Thymus (tissue), 11 donors: Measurements from ENCODE around the gene EYS. TPM values are rescaled to one million over a fixed set of nuclear protein-coding genes. Genes with fewer than 3 reads are reported as not detected.
"Not testable (repeated sequence)": the region's sequence is repeated elsewhere in the genome, so short reads cannot be mapped to it uniquely, and the experiment has no call there.

ENCODE experiments used
- DNase-seq, 9 donors: peaks; one replicate each; pipeline ENCODE4 v3.0.0-alpha.2; 2013; ENCODE audit warnings: low spot score in 9 of 9, low read depth in 6 of 9, missing footprints in 1 of 9
- H3K27ac ChIP-seq, 2 donors: one replicate each; pipeline ENCODE4 v1.5.1; 2013; ENCODE audit warnings: control low read depth in 1 of 2, low read depth in 1 of 2, low read length in 1 of 2, mild to moderate bottlenecking in 1 of 2, moderate library complexity in 1 of 2
- H3K27me3 ChIP-seq, 2 donors: one replicate each; pipeline ENCODE4 v1.5.1; 2013; ENCODE audit warnings: low read length in 1 of 2; ENCODE audit not compliant: control insufficient read depth in 2 of 2, insufficient read depth in 1 of 2
- H3K36me3 ChIP-seq, 2 donors: one replicate each; pipeline ENCODE4 v1.5.1; 2013; ENCODE audit warnings: low read length in 1 of 2, mild to moderate bottlenecking in 1 of 2, moderate library complexity in 1 of 2; ENCODE audit not compliant: control insufficient read depth in 2 of 2, insufficient read depth in 2 of 2
- H3K4me1 ChIP-seq, 2 donors: one replicate each; pipeline ENCODE4 v1.5.1; 2013; ENCODE audit warnings: low read length in 2 of 2; ENCODE audit not compliant: control insufficient read depth in 2 of 2, insufficient read depth in 2 of 2
- H3K4me3 ChIP-seq, 2 donors: one replicate each; pipeline ENCODE4 v1.5.1; 2013; ENCODE audit warnings: low read length in 2 of 2, control low read depth in 1 of 2, mild to moderate bottlenecking in 1 of 2
- H3K9me3 ChIP-seq, 2 donors: one replicate each; pipeline ENCODE4 v1.5.1; 2013; ENCODE audit warnings: low read length in 1 of 2, mild to moderate bottlenecking in 1 of 2; ENCODE audit not compliant: control insufficient read depth in 2 of 2, insufficient read depth in 1 of 2
- WGBS: extraction: QIAGEN DNeasy Blood & Tissue Kit; methylation state at CpG from one replicate; pipeline ENCODE4 v1.1.7; 2013; 5-methylcytosine and 5-hydroxymethylcytosine counted together
- polyA plus RNA-seq: library from polyadenylated mRNA; stranded (reverse); fragments of 200-250 nt; gene quantifications from one replicate; pipeline ENCODE4 v1.2.3, GENCODE V29; 2013
- total RNA-seq: library from RNA; stranded (reverse); fragments of 120-200 nt; gene quantifications from one replicate; pipeline ENCODE4 v1.2.4, GENCODE V29; 2013
- donor health status: healthy.

Gene EYS
- total and polyA plus RNA-seq, 2 donors: 0.05 to 0.28 TPM

DNA sequence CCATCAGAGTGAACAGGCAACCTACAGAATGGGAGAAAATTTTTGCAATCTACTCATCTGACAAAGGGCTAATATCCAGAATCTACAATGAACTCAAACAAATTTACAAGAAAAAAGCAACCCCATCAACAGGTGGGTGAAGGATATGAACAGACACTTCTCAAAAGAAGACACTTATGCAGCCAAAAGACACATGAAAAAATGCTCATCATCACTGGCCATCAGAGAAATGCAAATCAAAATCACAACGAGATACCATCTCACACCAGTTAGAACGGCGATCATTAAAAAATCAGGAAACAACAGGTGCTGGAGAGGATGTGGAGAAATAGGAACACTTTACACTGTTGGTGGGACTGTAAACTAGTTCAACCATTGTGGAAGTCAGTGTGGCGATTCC, 1773.1 kb downstream of the EYS start:
- H3K27me3 ChIP-seq, H3K4me1 ChIP-seq, H3K36me3 ChIP-seq, H3K9me3 ChIP-seq, H3K27ac ChIP-seq, DNase-seq, H3K4me3 ChIP-seq: not testable (repeated sequence)
- 74% methylated on average over 3 of the region's 4 CpGs for WGBS

DNA sequence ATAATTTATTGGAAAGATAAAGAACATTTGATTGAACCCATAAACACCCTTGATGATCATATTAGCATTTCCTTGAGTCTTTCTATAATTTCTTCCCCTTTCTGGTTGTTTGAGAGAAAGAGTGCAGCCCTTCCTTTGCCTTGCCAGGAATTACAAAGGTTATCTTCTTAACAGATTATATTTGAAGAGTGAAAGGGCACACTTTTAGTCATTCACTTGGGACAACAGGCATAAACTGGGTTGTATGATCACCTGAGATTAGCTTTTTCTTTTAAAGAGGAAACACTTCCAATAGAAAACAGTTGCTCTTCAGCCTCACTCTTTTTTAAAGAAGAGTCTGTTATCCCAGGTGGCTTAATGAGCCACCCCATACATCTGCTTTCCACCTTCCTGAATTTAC, 1776.2 kb downstream of the EYS start:
- Histone ChIP-seq H3K9me3 (no peaks in the 10 kb centered on the region), H3K27me3 (no peaks in the 10 kb centered on the region), H3K4me1 (no peaks in the 10 kb centered on the region), H3K4me3 (no peak overlapping the region), H3K27ac (no peak overlapping the region), H3K36me3 (no peaks in the 10 kb centered on the region)
- DNase-seq: no peak

DNA sequence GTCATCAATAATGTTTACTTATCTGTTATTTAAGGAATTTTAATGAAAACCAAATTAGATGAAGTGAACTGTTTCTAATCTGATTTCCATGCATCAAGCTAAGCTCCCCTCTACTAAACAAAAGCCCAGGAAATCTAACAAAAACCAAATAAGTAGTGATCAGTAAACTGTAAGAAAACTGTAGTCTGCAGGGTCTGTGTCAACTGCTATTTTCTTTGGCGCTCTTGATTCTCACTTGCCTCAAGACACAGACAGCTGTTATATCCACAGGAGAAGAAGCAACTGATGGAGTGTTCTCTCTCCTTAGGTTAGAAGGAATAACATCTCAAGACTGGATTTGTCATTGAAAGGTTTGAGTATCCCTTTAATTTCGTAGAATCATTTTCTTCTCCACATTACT, 1777.9 kb downstream of the EYS start:
- Histone ChIP-seq H3K27ac (no peak overlapping the region), H3K27me3 (no peaks in the 10 kb centered on the region), H3K4me1 (no peaks in the 10 kb centered on the region), H3K36me3 (no peaks in the 10 kb centered on the region), H3K9me3 (no peaks in the 10 kb centered on the region), H3K4me3 (no peak overlapping the region)
- no peak for DNase-seq
- WGBS: 99% methylated on average over 2 of the region's 2 CpGs

DNA sequence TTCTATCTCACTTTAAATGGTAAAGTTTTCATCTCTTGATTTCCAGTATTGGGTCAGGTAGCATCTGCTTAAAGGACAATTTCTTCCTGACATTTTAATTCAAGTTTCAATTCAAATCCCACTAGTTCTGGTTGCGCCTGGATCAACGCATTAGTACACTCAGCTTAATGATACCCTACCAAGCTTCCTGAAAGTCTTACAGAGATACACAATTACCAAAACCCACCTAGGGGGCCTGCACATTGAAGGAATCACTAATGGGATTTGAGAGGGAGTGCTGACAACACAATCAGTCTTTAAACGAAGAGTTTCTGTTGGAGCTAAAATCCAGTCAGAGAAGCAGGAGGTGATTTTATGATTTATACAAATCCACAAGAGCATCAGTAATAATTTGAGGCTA, 1778.4 kb downstream of the EYS start:
- Histone ChIP-seq H3K27ac (no peak overlapping the region), H3K27me3 (no peaks in the 10 kb centered on the region), H3K36me3 (no peaks in the 10 kb centered on the region), H3K4me3 (no peak overlapping the region), H3K4me1 (no peaks in the 10 kb centered on the region), H3K9me3 (no peaks in the 10 kb centered on the region)
- no peak for DNase-seq
- 98% methylated on average over 3 of the region's 3 CpGs for WGBS

DNA sequence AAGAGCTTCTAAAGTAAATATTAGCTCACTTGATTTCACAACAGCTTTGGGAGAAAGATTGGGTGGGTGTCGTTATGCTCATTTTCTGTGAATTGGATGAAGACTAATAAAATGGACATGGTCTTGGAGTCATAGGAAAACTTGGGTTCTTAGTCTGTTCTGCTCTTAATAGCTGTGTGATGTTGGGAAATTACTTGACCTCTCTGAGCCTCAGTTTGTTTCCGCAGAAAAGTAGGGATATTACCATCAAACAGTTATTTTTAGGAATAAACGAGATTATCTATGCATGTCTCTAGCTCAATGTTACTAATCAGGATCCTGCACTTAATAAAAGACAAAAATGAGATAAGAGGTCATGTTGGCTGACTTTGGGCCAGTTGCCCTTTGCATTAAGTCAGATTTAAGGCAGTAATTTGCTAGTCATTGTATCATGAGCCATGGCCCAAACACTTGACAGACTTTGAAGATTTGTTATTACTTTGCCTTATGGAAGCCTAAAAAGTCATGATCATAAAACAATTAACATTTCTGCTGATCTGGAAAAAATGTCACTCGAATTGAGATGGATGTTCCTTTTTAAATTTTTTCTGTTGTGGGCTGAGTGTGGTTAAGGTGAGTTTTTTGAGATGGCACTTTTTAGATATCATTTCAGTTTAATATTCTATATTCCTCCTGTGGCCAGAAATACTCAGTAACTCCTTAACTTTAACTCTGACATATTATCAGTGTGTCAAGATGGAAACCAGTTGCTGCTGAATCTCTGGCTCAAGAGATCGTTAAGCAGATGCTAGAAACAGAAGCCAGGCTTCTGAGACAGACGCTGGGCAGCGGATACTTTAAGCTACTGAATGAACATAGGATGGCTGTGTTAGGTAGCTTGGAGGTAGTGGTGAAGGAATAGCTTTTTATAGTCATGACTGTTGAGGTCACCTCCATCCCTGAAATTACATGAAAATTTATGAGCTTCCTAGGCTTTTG, 1779.8 kb downstream of the EYS start:
- no peaks in the 10 kb centered on the region for H3K9me3 ChIP-seq
- H3K36me3 ChIP-seq: no peaks in the 10 kb centered on the region
- H3K27me3 ChIP-seq: no peaks in the 10 kb centered on the region
- no peak for DNase-seq
- H3K4me3 ChIP-seq: no peak overlapping the region
- H3K27ac ChIP-seq: no peak overlapping the region
- WGBS: 84% methylated on average over 7 of the region's 7 CpGs
- H3K4me1 ChIP-seq: no peaks in the 10 kb centered on the region

DNA sequence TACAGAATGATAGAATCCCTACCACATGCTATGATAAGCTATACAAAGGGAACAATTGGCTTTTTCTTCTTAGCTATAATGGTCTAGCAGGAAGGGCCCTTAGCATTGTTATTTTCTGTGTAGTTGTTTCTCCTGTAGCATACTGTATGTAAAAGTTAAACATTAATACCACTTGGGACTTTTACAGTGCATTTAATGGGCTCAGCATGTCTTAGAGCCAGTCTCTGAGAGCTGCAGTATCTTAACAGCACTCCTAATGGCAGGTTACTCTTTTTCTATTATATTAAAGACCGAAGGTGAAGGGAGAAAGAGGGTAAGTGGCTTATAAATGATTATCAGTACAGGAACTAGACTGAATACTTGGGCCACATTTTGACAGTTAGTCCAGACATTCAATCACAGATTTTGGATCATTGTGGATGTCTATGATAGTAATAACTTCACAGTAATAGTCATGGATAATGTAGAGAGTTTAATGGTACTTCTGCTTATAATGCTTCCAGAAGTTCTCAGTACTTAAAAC, 1780.7 kb downstream of the EYS start:
- Histone ChIP-seq H3K27me3 (no peaks in the 10 kb centered on the region), H3K4me1 (no peaks in the 10 kb centered on the region), H3K36me3 (no peaks in the 10 kb centered on the region), H3K9me3 (no peaks in the 10 kb centered on the region), H3K27ac (no peak overlapping the region), H3K4me3 (no peak overlapping the region)
- WGBS: 81% methylated on average over 1 of the region's 1 CpG
- DNase-seq: no peak

DNA sequence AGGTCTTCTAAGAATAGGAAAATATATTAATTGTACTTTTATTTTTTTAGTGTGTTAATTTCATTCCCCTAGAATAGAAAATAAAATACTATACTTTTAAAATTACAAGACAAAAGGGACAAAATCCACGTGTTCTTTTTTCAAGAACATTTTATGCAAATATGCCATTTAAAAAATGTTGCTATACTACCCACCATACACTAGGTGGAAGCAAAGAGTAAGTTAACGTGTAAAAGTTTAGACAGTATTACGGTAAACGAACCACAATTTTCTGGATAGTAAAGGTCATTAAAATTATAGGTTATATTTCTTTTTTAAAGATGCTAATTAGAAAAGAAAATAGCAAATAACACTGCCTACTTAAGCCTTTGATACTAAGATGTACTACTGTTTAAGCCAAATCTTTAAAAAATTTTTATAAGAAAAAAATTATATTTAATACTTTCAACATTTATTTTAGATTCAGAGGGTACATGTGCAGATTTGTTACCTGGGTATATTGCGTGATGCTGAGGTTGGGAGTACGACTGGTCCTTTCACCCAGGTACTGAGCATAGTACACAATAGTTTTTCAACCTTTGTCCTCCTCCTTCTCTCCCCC, 1783.8 kb downstream of the EYS start:
- 27% methylated on average over 6 of the region's 6 CpGs for WGBS
- peak in 6 of 9 donors; percentile 3 to 35 (median 12) for DNase-seq
- no peak overlapping the region for H3K27ac ChIP-seq
- H3K27me3 ChIP-seq: no peaks in the 10 kb centered on the region
- H3K4me3 ChIP-seq: no peak overlapping the region
- no peaks in the 10 kb centered on the region for H3K9me3 ChIP-seq
- no peaks in the 10 kb centered on the region for H3K4me1 ChIP-seq
- no peaks in the 10 kb centered on the region for H3K36me3 ChIP-seq

DNA sequence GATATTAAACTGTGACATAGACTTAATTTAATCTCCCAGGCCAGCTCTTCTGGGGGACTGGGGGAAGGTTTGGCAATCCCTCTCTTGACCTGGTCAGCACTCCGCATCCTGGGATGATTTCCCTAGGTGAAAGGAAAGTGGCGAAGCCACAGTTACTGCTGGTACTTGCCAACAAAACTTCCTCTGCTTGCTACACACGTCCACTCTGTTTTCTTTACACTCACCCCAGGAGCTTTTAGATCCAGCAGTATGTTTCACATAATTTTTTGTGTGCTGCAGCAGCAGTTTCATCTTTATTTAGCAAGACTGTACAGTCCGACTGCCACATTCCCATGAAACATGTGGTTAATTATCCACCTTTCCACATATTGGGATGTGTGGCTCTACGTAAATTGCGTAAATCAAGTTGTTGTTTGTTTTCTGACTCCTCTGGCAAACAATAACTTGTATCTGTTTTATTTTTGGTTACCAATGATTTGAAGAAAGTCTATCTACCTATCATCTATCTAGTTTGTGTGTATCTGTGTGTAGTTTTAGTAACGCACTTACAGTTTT, 1787.4 kb downstream of the EYS start:
- no peak overlapping the region for H3K27ac ChIP-seq
- no peaks in the 10 kb centered on the region for H3K27me3 ChIP-seq
- 94% methylated on average over 7 of the region's 7 CpGs for WGBS
- no peaks in the 10 kb centered on the region for H3K9me3 ChIP-seq
- H3K4me3 ChIP-seq: no peak overlapping the region
- DNase-seq: no peak
- H3K36me3 ChIP-seq: no peaks in the 10 kb centered on the region
- no peaks in the 10 kb centered on the region for H3K4me1 ChIP-seq

DNA sequence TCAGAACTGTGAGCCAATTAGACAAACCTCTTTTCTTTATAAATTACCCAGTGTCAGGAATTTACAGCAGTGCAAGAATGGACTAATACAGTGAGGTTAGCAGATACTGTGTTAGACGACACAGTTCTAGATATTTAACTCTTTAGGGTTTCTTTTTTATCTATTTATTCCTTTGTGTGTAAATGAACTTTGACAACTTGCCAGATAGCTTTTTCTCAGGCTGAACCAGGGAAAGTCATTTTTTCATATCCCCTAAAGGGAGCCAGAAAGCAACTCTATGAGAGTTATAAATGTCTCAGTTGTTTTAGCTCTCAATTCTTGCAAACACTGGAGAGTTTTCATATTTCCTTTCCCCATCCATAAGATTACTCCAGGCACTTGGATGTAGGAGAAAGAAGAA, 1794.1 kb downstream of the EYS start:
- H3K27me3 ChIP-seq: no peaks in the 10 kb centered on the region
- no peaks in the 10 kb centered on the region for H3K4me1 ChIP-seq
- no peak overlapping the region for H3K27ac ChIP-seq
- H3K9me3 ChIP-seq: no peaks in the 10 kb centered on the region
- WGBS: 83% methylated on average over 1 of the region's 1 CpG
- H3K4me3 ChIP-seq: no peak overlapping the region
- H3K36me3 ChIP-seq: no peaks in the 10 kb centered on the region
- DNase-seq: no peak
